Measurements from ENCODE around the gene PCGF5. TPM values are rescaled to one million over a fixed set of nuclear protein-coding genes. Genes with fewer than 3 reads are reported as not detected.

Gene PCGF5
- total and polyA plus RNA-seq, 10 of the 15 experiments (the other 5 are each of a cell fraction or from before 2014, with no cell fraction given), result 33.2 to 79.7 (median 50.7) TPM

DNA sequence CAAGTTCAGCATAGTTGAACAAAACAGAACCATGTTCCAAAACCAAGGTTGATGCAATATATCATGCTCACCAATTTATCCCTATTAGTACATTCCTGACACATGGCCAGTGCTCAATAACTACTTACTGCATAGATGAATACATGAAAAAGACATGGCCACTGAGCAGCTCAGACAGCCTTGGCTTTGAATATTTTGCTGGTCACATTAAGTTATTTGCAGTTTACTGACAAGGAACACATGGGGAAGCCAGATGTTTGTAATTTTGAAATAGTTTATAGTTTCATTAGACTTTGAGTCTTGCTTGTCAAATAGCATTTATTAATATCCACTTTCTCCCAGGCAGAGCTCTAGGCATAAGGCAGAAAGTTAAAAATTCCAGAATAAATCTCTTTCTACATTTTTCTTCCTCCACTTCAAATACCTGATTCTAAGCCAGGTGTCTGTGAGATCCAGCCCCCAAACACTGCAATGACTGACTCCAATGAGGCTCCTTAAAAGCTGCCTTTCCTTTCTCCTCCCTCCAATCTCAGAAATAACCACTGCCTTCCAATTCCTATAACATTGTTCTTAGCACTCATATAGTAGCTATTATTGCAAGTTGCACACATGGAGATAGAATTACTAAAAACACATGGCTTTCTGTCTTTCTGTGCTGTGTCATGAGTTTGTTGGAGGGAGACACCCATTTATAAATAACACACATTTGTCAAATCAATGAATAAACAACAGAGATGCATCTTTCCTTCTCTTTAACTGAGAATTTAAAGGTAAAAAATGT is 91.3 kb downstream of the PCGF5 start:
- CTCF ChIA-PET, result interaction anchor here (0.6 to 2.6 kb wide), 3 partner anchors 13 to 475 kb away, joined by 3 to 12 read pairs (median 4); no protein-coding TSS in a partner anchor
- POLR2A ChIA-PET, result interaction anchor here (0.7 kb wide), 1 partner anchor 1662 kb away, joined by 3 read pairs; no protein-coding TSS in a partner anchor
- H3K79me2 ChIP-seq (ENCODE audit: control insufficient read depth, insufficient read depth, low read length), result no peaks in the 10 kb centered on the region
- no peaks in the 10 kb centered on the region for H3K9me3 ChIP-seq (replicated peaks; ENCODE audit: control insufficient read depth, insufficient read depth, low read length)
- ATAC-seq (no peak), FAIRE-seq (no peak), DNase-seq (ENCODE audit: low read depth, low spot score) (no peak)
- no peak overlapping the region for H3K4me2 ChIP-seq (ENCODE audit: control insufficient read depth, insufficient read depth)
- H3K4me3 ChIP-seq, result no peak overlapping the region
- no peaks in the 10 kb centered on the region for H3K36me3 ChIP-seq (ENCODE audit: control insufficient read depth in 2 of 2, insufficient read depth in 2 of 2, low read length in 1 of 2)
- no peak overlapping the region for H3K27ac ChIP-seq (ENCODE audit: control insufficient read depth, insufficient read depth)
- SMC1A ChIA-PET (ENCODE audit: uncharacterized antibody, unreplicated experiment), result interaction anchor here (1.2 kb wide), 1 partner anchor 400 kb away, joined by 3 read pairs; no protein-coding TSS in a partner anchor
- H2AFZ ChIP-seq (ENCODE audit: control insufficient read depth, low read depth, low read length), result no peak overlapping the region
- TF ChIP-seq, protein P1, sequence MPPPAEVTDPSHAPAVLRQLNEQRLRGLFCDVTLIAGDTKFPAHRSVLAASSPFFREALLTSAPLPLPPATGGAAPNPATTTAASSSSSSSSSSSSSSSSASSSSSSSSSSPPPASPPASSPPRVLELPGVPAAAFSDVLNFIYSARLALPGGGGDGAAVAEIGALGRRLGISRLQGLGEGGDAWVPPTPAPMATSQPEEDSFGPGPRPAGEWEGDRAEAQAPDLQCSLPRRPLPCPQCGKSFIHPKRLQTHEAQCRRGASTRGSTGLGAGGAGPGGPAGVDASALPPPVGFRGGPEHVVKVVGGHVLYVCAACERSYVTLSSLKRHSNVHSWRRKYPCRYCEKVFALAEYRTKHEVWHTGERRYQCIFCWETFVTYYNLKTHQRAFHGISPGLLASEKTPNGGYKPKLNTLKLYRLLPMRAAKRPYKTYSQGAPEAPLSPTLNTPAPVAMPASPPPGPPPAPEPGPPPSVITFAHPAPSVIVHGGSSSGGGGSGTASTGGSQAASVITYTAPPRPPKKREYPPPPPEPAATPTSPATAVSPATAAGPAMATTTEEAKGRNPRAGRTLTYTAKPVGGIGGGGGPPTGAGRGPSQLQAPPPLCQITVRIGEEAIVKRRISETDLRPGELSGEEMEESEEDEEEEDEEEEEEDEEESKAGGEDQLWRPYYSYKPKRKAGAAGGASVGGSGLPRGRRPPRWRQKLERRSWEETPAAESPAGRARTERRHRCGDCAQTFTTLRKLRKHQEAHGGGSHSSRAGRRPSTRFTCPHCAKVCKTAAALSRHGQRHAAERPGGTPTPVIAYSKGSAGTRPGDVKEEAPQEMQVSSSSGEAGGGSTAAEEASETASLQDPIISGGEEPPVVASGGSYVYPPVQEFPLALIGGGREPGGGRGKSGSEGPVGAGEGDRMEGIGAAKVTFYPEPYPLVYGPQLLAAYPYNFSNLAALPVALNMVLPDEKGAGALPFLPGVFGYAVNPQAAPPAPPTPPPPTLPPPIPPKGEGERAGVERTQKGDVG (CRISPR knock-in tag; IDR thresholded peaks at IDR 0.05), result no peak
- no peak for TF ChIP-seq PML (IDR thresholded peaks at IDR 0.05; ENCODE audit: low read length)
- no peak for TF ChIP-seq SREBF1 (IDR thresholded peaks at IDR 0.05; ENCODE audit: low read length)
- TF ChIP-seq, protein P2, sequence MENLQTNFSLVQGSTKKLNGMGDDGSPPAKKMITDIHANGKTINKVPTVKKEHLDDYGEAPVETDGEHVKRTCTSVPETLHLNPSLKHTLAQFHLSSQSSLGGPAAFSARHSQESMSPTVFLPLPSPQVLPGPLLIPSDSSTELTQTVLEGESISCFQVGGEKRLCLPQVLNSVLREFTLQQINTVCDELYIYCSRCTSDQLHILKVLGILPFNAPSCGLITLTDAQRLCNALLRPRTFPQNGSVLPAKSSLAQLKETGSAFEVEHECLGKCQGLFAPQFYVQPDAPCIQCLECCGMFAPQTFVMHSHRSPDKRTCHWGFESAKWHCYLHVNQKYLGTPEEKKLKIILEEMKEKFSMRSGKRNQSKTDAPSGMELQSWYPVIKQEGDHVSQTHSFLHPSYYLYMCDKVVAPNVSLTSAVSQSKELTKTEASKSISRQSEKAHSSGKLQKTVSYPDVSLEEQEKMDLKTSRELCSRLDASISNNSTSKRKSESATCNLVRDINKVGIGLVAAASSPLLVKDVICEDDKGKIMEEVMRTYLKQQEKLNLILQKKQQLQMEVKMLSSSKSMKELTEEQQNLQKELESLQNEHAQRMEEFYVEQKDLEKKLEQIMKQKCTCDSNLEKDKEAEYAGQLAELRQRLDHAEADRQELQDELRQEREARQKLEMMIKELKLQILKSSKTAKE (IDR thresholded peaks at IDR 0.05; ENCODE audit: low read depth, poor library complexity, severe bottlenecking), result no peak
- no peak for TF ChIP-seq BMI1 (IDR thresholded peaks at IDR 0.05; ENCODE audit: borderline replicate concordance)
- TF ChIP-seq ZNF217 (IDR thresholded peaks at IDR 0.05), result no peak
- no peak for TF ChIP-seq YY1 (IDR thresholded peaks at IDR 0.05; ENCODE audit: low read depth, low read length)
- no peak for TF ChIP-seq NFYA (IDR thresholded peaks at IDR 0.05; ENCODE audit: borderline replicate concordance, low read depth, low read length)
- no peak for TF ChIP-seq RFX5 (IDR thresholded peaks at IDR 0.05; ENCODE audit: low read depth, low read length)
- BruUV-seq (replicated peaks), result no TSS peak
- intact Hi-C loops (cut with micrococcal nuclease; ENCODE audit: unreplicated experiment) (no loop called here), in situ Hi-C loops (cut with MboI) (no loop called here)
- H3K4me1 ChIP-seq (ENCODE audit: control insufficient read depth, insufficient read depth, low read length), result no peaks in the 10 kb centered on the region
- no peak overlapping the region for H3K9ac ChIP-seq (ENCODE audit: control insufficient read depth, insufficient read depth, low read length)
- H3K27me3 ChIP-seq (replicated peaks in 1 of 2; ENCODE audit: control insufficient read depth in 2 of 2, insufficient read depth in 2 of 2, low read length in 1 of 2), result peaks cover 0 to 3% of the 10 kb centered on the region in 2 experiments; a peak in 2 of 4 replicates
- RAD21 ChIA-PET (ENCODE audit: unreplicated experiment), result no interaction called here
- no peaks in the 10 kb centered on the region for H4K20me1 ChIP-seq (ENCODE audit: control insufficient read depth, insufficient read depth)

All from GM12878 (cell line).